AG04450 (cell line): ENCODE results near the gene TMEM176B. TPM values are rescaled to one million over a fixed set of nuclear protein-coding genes. Genes with fewer than 3 reads are reported as not detected.

Experiments used
- CTCF ChIA-PET: fragments of 300-600, 350-600 bp; formaldehyde crosslinking; extraction: SDS; loops from one replicate; lab custom pipeline; 2022; ENCODE audit warnings: antibody characterized with exemption, inconsistent platforms; lab: Charles Lee
- POLR2A ChIA-PET: fragments of 350-600 bp; formaldehyde crosslinking; extraction: SDS; loops from one replicate; lab custom pipeline; 2021; ENCODE audit warnings: antibody characterized with exemption, inconsistent platforms; lab: Yijun Ruan, JAX
- DNase-seq: peaks from one replicate; pipeline ENCODE4 v3.0.0-alpha.2; 2011; ENCODE audit warnings: low read depth, low spot score
- H3K27ac ChIP-seq: one replicate; pipeline ENCODE4 v1.5.1; 2012; ENCODE audit warnings: low read depth, low read length, control low read depth
- H3K27me3 ChIP-seq: one replicate; pipeline ENCODE4 v1.6.0; 2012; ENCODE audit warnings: low read length; ENCODE audit not compliant: control insufficient read depth, insufficient read depth
- H3K4me3 ChIP-seq: 2 replicates; pipeline ENCODE4 v1.5.1; 2011; ENCODE audit warnings: mild to moderate bottlenecking, low read depth, low read length, control low read depth
- H3K9me3 ChIP-seq: 2 replicates; pipeline ENCODE4 v1.5.1; 2012; ENCODE audit warnings: low read length; ENCODE audit not compliant: control insufficient read depth, insufficient read depth
- polyA plus RNA-seq: library from polyadenylated mRNA; depleted of rRNA; stranded (reverse); fragments of >200 nt; gene quantifications from 2 replicates; pipeline ENCODE4 v1.2.3, GENCODE V29; 2011
- TF ChIP-seq, protein P1 (sequence below): IDR thresholded peaks from 2 replicates; pipeline ENCODE4 v1.5.1; 2011; ENCODE audit warnings: low read depth, low read length, control low read depth, inconsistent platforms

TMEM176B gene
- polyA plus RNA-seq, 1 experiment: 2.4 TPM

DNA sequence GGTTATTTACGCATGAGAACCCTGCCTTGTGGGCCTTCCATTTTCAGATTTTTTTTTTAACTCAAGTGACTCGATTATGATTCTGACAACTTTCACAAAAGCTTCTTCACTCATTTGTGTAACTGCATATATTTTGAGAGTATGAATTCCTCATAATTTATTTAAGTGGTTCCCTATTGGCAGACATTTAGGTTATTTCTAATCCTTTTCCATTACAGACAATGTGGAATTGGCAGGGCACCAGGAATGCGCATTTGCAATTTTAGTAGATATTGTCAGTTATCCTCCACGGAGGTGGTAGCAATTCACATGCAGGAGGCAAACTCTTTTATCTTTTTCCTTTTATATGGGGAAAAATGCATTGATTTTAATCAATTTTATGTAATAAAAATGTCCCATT is 2.5 kb downstream of the TMEM176B start:
- TF ChIP-seq, protein P1, sequence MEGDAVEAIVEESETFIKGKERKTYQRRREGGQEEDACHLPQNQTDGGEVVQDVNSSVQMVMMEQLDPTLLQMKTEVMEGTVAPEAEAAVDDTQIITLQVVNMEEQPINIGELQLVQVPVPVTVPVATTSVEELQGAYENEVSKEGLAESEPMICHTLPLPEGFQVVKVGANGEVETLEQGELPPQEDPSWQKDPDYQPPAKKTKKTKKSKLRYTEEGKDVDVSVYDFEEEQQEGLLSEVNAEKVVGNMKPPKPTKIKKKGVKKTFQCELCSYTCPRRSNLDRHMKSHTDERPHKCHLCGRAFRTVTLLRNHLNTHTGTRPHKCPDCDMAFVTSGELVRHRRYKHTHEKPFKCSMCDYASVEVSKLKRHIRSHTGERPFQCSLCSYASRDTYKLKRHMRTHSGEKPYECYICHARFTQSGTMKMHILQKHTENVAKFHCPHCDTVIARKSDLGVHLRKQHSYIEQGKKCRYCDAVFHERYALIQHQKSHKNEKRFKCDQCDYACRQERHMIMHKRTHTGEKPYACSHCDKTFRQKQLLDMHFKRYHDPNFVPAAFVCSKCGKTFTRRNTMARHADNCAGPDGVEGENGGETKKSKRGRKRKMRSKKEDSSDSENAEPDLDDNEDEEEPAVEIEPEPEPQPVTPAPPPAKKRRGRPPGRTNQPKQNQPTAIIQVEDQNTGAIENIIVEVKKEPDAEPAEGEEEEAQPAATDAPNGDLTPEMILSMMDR: no peak
- POLR2A ChIA-PET: no interaction called here
- Histone ChIP-seq H3K9me3 (no peaks in the 10 kb centered on the region; the same call in 1 of the 2 replicates), H3K27ac (no peak overlapping the region), H3K4me3 (no peak overlapping the region), H3K27me3 (peaks cover 24% of the 10 kb centered on the region)
- DNase-seq: no peak
- CTCF ChIA-PET: no interaction called here

DNA sequence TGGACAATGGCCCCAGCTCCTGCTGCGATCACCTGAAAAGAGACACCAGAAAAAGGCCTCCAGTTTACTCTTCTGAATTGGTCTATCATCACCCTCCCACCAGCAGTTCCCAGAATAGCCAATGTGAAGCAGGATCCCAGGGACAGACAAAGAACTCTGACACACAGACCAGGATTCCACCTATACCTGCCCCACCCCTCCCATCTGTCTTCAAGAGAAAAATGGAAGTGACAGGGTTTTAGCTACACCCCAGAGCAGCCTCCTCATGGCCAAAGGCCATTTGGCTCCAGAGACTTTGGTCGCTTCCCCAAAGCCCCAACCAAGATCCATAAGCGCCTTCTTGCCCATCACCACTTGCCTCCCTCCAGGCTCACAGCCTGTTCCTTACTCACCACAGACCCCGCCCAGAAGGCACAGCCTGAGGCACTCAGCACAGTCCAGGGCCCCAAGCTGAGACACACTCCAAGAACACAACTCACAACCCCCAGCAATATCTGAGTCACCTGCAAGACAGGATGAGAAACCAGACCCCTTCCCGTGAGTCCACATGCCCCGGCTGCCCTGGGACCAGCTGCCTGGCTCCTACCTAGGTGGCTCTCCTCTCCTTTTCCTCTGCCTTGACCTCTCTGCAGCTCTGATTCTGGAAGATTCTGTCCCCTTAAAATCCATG is 6.5 kb downstream of the TMEM176B start:
- Histone ChIP-seq H3K9me3 (no peaks in the 10 kb centered on the region), H3K27ac (no peak overlapping the region), H3K4me3 (no peak overlapping the region), H3K27me3 (no peaks in the 10 kb centered on the region)
- POLR2A ChIA-PET: no interaction called here
- DNase-seq: no peak
- CTCF ChIA-PET: interaction anchor here (1.6 kb wide), 1 partner anchor 83 kb away, joined by 3 read pairs; no protein-coding TSS in a partner anchor
- TF ChIP-seq, protein P1: no peak

DNA sequence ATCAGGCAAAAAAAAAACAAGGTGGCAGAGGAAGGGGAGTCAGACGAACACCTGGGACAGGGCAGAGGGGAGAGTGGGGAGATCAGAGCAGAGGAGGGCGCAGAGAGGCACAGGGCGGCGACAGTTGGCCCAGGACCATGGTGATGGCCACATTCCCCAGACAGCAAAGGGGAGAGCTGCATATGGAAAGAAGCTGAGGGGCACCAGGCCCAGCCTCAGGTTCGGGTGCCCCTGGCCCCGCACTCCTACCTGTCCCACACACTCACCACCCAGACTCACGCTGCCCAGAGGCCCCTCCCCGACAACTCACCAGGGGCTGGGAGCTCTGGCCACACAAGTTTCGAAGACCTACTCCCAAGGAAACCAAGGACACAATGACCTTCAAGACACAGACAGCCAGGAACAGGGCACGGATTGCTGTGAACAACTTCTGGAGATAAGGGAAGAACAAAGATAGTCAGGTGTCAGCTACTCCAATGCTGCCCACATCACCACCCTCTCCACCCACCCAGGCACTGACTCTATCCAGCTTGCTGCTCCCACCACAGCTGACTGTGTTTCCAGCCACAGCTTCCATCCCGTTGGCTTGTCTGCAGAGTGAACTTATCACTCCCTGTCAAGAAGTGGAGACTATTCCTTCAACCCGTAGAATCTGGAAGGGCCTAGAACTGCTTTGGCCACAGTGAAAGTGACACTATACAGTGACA is 8.3 kb downstream of the TMEM176B start:
- CTCF ChIA-PET: interaction anchor here (1.0 to 1.6 kb wide), 2 partner anchors 12 to 84 kb away, joined by 3 read pairs; no protein-coding TSS in a partner anchor
- DNase-seq: no peak
- Histone ChIP-seq H3K27ac (no peak overlapping the region), H3K9me3 (no peaks in the 10 kb centered on the region), H3K27me3 (peaks cover 2% of the 10 kb centered on the region), H3K4me3 (no peak overlapping the region)
- TF ChIP-seq, protein P1: no peak
- POLR2A ChIA-PET: no interaction called here

DNA sequence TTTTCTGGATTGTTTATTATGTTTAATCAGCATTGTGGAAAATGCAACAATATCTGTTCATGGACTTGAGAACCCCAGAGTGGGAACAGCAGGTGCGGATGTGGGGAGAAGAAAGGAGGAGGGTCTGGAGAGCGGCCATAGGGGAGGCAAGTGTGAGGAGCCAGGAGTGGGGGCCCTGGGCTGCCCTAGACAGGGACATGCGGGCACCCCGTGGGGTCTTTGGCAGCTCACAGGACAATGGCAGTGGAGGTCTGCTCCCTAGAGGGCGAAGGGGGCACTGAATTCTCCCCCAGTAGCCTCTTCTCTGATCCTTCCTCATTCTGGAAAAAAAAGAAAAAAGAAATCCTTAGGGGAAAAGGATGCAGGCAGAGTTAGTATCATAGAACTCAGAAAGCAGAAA is 8.9 kb downstream of the TMEM176B start:
- H3K27me3 ChIP-seq: peaks cover 2% of the 10 kb centered on the region
- H3K4me3 ChIP-seq: no peak overlapping the region
- ChIA-PET CTCF (no interaction called here), POLR2A (no interaction called here)
- TF ChIP-seq, protein P1: no peak
- DNase-seq: no peak
- no peaks in the 10 kb centered on the region for H3K9me3 ChIP-seq
- no peak overlapping the region for H3K27ac ChIP-seq
